Stimulated activated CD8-positive, alpha-beta memory T cell treated with anti-CD3 and anti-CD28 coated beads, Interleukin-4, amount 100 ng/mL, for 1 hour (primary cell): ENCODE results near the gene GNG12.
A peak's percentile ranks its signal among the peaks of the same experiment; 100 is the strongest.
"Not testable (repeated sequence)": the region's sequence is repeated elsewhere in the genome, so short reads cannot be mapped to it uniquely, and the experiment has no call there.

Source experiments
- DNase-seq, 2 donors: peaks; one replicate each; pipeline ENCODE4 v3.0.0-alpha.2; 2020; ENCODE audit warnings: low read depth in 2 of 2, low spot score in 1 of 2

Gene GNG12

DNA sequence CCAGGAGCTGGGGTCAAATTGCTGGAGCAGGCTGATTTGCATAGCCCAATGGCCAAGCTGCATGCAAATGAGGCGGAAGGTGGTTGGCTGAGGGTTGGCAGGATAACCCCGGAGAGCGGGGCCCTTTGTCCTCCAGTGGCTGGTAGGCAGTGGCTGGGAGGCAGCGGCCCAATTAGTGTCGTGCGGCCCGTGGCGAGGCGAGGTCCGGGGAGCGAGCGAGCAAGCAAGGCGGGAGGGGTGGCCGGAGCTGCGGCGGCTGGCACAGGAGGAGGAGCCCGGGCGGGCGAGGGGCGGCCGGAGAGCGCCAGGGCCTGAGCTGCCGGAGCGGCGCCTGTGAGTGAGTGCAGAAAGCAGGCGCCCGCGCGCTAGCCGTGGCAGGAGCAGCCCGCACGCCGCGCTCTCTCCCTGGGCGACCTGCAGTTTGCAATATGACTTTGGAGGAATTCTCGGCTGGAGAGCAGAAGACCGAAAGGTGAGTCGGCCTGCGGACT is 148.2 kb downstream of the GNG12 start, which contains the start of gene GADD45A:
Gene GADD45A (plus strand): TSS at position 135 of the 491 bp plus-strand sequence. CDS start 294 bp downstream, at position 429.
- peak; percentile 81 to 89 for DNase-seq

DNA sequence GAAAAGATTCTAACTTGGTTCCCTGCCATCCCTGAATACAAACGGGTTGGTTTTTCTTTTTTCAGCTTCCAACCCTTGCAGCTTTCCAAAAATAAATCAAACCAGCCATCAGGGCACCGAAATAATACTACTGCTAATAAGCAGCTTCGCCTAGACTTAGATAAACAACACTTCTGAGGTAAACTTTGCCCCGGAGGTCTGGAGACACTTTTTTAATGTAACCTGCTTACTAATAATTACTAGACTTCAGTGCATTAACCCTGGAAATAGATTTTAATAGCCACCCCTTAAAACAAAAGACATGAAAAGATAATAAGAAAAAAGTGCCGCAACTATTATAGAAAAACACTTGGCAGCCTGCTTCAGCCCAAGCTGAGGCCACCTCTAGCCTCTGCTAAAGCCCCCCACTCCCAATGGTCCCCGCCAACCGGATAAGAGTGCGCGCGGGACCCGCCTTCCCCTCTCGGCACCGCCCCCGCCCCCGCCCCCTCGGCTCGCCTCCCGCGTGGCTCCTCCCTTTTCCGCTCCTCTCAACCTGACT is 148.7 kb downstream of the GNG12 start:
- no peak for DNase-seq

GRCh38 chr1:67683766-67684525 is 149.3 kb downstream of the GNG12 start:
- DNase-seq = no peak

DNA sequence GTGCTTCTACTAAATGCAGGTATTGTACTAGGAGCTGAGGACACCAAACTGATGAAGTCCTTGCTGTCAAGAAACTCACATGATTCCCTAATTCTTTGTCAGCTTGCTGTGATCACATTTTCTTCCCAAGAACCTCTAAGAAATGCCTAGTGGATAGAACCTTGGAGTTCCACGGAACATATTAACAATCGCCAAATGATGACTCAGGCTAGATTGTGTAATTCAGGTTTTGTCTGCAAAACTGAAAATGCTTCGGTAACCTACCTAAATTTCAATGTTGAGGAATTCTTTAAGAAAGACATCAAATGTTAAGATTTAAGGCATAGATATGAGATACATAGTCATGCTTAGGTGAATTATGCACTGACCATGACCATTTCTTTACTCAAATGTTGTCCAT is 150.0 kb downstream of the GNG12 start:
- DNase-seq = no peak

DNA sequence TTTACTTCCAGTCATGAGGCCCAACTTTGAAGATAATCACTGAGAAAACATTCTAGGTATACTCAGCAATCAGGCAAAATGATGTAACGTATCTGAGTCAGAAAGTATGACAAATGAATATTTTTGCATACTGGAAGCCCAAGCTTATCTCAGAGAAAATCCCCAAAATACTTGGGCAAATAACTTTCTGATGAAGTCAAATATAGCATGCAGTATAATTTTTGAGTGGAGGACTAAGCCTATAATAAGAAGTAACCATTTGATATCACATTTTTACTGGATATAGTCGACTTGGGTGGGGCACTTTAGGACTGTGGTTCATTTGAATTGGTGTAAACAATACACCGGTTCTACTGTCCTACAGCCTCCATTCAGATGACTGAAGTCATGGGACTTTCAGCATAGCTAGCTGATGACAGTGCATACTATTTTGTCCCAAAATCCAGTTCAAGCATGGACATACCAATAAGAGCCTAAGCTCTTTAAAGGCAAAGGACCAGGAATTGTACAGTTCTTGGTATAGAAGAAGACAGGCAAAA is 150.5 kb downstream of the GNG12 start:
- DNase-seq = no peak

GRCh38 chr1:67680486-67680885 is 152.8 kb downstream of the GNG12 start:
- no peak for DNase-seq

- no peak for DNase-seq
Observed at GRCh38 chr1:67679691-67680090, 153.6 kb downstream of the GNG12 start.

DNA sequence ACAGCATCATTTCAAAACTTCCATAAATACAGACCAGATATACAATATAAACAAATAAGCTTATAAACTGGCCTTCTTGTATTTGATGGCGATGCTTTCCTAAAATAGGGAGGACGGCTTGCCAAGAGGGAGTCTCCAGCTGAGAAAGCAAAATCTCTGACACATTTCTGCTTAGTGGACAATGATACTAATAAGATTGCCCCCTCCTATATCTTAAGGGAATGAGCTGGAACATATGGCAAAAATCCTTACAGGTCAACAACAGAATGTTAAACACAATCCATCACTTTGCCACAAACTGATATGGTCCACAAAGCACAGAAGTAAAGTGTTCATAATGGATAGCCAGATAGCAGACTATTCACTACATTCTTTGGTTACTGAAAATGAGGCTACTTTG is 155.3 kb downstream of the GNG12 start:
- no peak for DNase-seq

GRCh38 chr1:67677408-67677807 is 155.9 kb downstream of the GNG12 start:
- no peak for DNase-seq

- no peak for DNase-seq
Observed at GRCh38 chr1:67676946-67677345, 156.3 kb downstream of the GNG12 start.

DNA sequence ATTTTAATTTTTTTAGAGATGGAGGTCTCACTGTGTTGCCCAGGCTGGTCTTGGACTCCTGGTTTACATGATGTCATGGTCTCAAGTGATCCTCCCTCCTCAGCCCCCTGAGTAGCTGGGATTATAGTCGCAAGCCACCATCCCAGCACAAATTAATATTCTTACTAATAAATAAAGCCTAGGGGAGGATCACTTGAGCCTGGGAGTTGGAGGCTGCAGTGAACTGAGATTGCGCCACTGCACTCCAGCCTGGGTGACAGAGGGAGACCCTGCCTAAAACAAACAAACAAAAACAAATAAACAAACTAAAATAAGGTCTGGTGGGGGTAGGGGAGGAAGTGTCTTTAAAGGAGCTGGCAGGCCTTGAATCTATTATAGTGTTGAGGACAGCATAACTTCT is 157.0 kb downstream of the GNG12 start:
- no peak for DNase-seq

DNA sequence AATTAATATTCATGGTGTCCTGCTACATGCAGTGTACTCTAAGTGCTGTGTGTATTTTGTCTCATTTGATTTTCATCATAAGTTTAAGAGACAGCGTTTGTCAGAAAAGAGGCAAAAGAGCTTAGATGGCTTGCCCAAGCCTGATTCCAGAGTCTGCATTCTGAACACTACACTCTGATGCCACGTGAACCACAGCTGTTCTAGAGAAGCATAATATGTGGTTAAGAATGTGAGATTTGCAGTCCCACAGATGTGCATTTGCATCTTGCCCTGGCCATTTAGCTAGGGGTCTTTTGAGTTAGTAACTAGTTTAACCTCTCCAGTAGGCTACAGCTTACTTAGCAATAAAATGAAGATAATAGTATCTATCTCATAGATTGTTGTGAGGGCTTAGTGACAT is 157.5 kb downstream of the GNG12 start:
- DNase-seq = no peak

DNA sequence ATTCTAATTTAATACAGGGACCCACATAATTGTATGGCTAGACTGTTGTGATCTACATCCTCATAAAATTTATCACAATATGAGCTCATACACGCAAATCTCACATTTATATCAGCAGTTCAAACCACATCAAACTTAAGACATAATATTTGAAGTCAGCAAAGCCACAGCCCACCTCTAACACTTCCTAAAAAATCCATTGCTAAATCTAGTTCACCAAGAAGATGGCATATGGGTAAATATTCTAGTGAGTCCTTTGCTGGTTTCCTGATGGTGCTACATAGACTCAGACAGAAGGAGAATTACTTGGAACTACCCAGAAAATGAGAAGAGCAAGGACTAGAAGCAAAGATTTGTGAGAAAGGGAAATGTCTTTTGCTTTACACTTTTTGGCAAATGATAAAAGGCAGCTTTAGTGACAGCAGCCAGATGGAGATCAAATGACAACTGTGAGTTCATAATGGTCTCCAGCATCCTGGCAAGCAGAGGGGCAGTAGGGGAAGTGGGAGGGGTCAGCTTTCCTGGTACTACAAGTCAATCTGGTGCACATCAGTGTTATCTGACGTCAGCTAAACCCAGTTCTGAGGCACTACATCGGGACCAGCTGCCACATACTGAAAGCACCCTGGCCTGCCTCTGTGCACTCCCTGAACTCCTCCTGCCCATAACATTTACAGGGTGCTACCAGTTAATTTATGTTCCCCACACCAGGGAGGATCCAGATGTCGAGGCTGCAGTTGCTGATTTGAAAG is 158.8 kb downstream of the GNG12 start:
- no peak for DNase-seq

- DNase-seq = no peak
Observed at GRCh38 chr1:67673468-67674201, 159.6 kb downstream of the GNG12 start.

GRCh38 chr1:67672260-67672803 is 160.9 kb downstream of the GNG12 start:
- DNase-seq = no peak

DNA sequence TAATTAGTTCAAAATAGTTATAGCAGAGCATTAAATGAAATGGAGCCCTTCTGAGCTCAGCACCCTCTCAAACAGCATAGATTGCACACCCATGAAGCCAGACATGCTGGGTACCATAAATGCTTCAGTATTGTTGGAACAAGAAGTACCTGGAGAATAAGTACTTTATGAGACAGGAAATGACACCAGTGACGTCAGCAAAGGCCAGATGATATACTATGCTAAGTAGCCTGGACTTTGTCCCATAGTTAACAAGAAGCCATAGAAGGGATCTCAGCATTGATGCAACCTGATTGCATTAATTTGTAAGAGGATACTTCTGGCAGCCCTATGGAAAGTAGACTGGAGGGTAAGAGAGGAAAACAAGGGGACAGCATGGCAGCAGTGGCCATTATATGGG is 164.6 kb downstream of the GNG12 start:
- no peak for DNase-seq

DNA sequence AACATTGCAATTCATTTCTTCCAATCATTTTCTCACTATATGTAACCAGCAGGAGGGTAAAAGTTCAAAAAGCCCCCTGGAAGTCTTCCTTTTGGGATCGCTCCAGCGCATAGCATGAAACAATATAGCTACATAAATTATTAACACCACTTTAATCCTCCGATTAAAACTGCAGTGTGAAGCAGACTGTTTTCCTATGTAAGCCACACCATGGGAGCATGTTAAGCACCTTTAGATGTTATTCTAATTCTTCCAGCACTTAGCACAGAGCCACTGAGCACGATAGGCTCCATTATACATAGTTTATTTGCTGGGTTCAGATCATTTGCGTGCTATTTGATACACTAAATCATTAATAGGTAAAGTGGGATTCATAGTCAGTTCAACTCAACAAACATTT is 166.6 kb downstream of the GNG12 start:
- no peak for DNase-seq

DNA sequence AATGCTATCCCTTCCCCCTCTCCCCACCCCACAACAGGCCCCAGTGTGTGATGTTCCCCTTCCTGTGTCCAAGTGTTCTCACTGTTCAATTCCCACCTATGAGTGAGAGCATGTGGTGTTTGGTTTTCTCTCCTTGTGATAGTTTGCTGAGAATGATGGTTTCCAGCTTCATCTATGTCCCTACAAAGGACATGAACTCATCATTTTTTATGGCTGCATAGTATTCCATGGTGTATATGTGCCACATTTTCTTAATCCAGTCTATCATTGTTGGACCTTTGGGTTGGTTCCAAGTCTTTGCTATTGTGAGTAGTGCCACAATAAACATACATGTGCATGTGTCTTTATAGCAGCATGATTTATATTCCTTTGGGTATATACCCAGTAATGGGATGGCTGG is 168.0 kb downstream of the GNG12 start:
- DNase-seq = not testable (repeated sequence)

- DNase-seq = no peak
Observed at GRCh38 chr1:67664048-67664447, 169.2 kb downstream of the GNG12 start.

DNA sequence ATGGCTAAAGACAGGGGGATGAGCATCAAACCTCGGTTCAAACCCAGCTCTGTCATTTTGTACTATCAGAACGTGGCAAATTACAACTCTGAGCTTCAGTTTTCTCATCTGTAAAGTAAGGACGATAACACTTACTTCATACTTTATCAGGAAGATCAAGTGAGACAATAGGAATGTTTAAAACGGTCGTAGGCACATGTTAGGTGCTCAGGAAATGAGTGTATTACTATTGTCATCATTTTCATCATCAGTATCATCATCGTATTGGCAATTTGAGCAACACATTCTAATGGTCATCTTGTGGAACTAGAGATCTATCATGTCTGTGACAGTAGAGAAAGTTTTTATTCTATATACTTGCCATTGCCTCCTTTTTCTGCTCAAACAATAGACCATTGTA is 170.4 kb downstream of the GNG12 start:
- DNase-seq = no peak

- no peak for DNase-seq
Observed at GRCh38 chr1:67659229-67659628, 174.0 kb downstream of the GNG12 start.
